Esophagus muscularis mucosa (tissue), 4 donors: ENCODE data around the gene KCP.

Experiments used
- CTCF ChIP-seq, 3 experiments: fragments of 200-600 bp in 2 of 3; fragments of 450-650 bp in 1 of 3; sonication (generic) in 2 of 3; IDR thresholded peaks; one replicate each; pipeline ENCODE4 v1.5.1; 2017 to 2019; ENCODE audit warnings: antibody characterized with exemption in 3 of 3, mild to moderate bottlenecking in 2 of 3, moderate library complexity in 1 of 3
- EP300 ChIP-seq: sonication (generic); formaldehyde crosslinking; IDR thresholded peaks from one replicate; pipeline ENCODE4 v1.6.1; 2017; ENCODE audit warnings: antibody characterized with exemption
- POLR2A ChIP-seq: fragments of 450-650 bp; IDR thresholded peaks from one replicate; pipeline ENCODE4 v1.6.1; 2017; ENCODE audit warnings: antibody characterized with exemption, moderate library complexity, mild to moderate bottlenecking, low read depth
- POLR2AphosphoS5 ChIP-seq, 2 donors: sonication (generic); formaldehyde crosslinking; IDR thresholded peaks; one replicate each; pipeline ENCODE4 v1.6.1; 2017; ENCODE audit warnings: antibody characterized with exemption in 2 of 2

- TF ChIP-seq CTCF (IDR thresholded peaks at IDR 0.05), result no peak
- TF ChIP-seq EP300, result no peak
- no peak for TF ChIP-seq POLR2A
- no peak for TF ChIP-seq POLR2AphosphoS5 (IDR thresholded peaks at IDR 0.05)
These were observed 76.6 kb downstream of the KCP start for GRCh38 chr7:128833946-128834325.
